Hair follicular keratinocyte (primary cell): ENCODE data around the gene TRIAP1. TPM values are rescaled to one million over a fixed set of nuclear protein-coding genes. Genes with fewer than 3 reads are reported as not detected.

ENCODE experiments used
- total RNA-seq: library from RNA; depleted of rRNA; stranded (reverse); fragments of >200 nt; gene quantifications from 2 replicates; pipeline ENCODE4 v1.2.3, GENCODE V29; 2015

The TRIAP1 gene
- 28.4 and 45.9 TPM in 2 replicates for total RNA-seq

GRCh38 chr12:120445911-120446843 lies at the start of gene TRIAP1, which contains the start of gene GATC:
TSS of gene TRIAP1 (minus strand) at chr12:120446384. CDS start at chr12:120446372, 12 bp downstream.
TSS of gene GATC (plus strand) at chr12:120446444. CDS start at chr12:120446481, 37 bp downstream.

GRCh38 chr12:120469450-120470149 lies 23.4 kb upstream of the TRIAP1 start, which contains the start of gene SRSF9:
TSS of gene SRSF9 (minus strand) at chr12:120469748. CDS start at chr12:120469609, 139 bp downstream.

GRCh38 chr12:120437735-120438494 lies 8.3 kb downstream of the TRIAP1 start, which contains the start of gene COX6A1:
TSS of gene COX6A1 (plus strand) at chr12:120438113. CDS start at chr12:120438127, 14 bp downstream.

Other genes starting within 250 kb of the TRIAP1 start
- gene RPLP0, start 245.3 kb downstream of the TRIAP1 start, total RNA-seq = 4,763 and 5,523 TPM in 2 replicates
- 188 and 191 TPM in 2 replicates for gene PXN, start 180.7 kb downstream of the TRIAP1 start, total RNA-seq
- gene RNU4-2, start 154.5 kb downstream of the TRIAP1 start, total RNA-seq = under 0.01 TPM in 2 replicates
- under 0.01 TPM in 2 replicates for gene RNU4-1, start 153.1 kb downstream of the TRIAP1 start, total RNA-seq
- gene SIRT4, start 144.1 kb downstream of the TRIAP1 start, total RNA-seq = 0.49 and 0.62 TPM in 2 replicates
- gene PLA2G1B, start 118.6 kb downstream of the TRIAP1 start, total RNA-seq = not detected in 2 replicates
- not detected in 2 replicates for gene MSI1, start 77.2 kb downstream of the TRIAP1 start, total RNA-seq
- 742 and 768 TPM in 2 replicates for gene COX6A1, start 8.3 kb downstream of the TRIAP1 start, total RNA-seq
- 13.2 and 15.9 TPM in 2 replicates for gene GATC, start 60 bp upstream of the TRIAP1 start, total RNA-seq
- gene SRSF9, start 23.4 kb upstream of the TRIAP1 start, total RNA-seq = 98.9 and 124 TPM in 2 replicates
- gene DYNLL1, start 49.7 kb upstream of the TRIAP1 start, total RNA-seq = 274 and 414 TPM in 2 replicates
- gene COQ5, start 82.8 kb upstream of the TRIAP1 start, total RNA-seq = 28.4 and 31.8 TPM in 2 replicates
- gene RNF10, start 88.0 kb upstream of the TRIAP1 start, total RNA-seq = 79.1 and 79.4 TPM in 2 replicates
- gene POP5, start 135.0 kb upstream of the TRIAP1 start, total RNA-seq = 44.7 and 68.0 TPM in 2 replicates
- gene CABP1, start 194.2 kb upstream of the TRIAP1 start, total RNA-seq = 0.30 TPM in 1 of 2 replicates, not detected in the other
- gene MLEC, start 240.8 kb upstream of the TRIAP1 start, total RNA-seq = 66.6 and 67.6 TPM in 2 replicates